HCT116 (cell line): ENCODE data around the gene MRTFB.

ENCODE experiments used
- CEBPB ChIP-seq: IDR thresholded peaks from 2 replicates; pipeline ENCODE4 v1.6.1; 2012; ENCODE audit warnings: low read depth
- EZH2 ChIP-seq: fragments of 200-600 bp; sonication (generic); IDR thresholded peaks from 2 replicates; pipeline ENCODE4 v1.6.1; 2017; ENCODE audit warnings: antibody characterized with exemption, mixed run types
- EZH2phosphoT487 ChIP-seq: fragments of 200-600 bp; IDR thresholded peaks from 2 replicates; pipeline ENCODE4 v1.6.1; 2018; ENCODE audit warnings: antibody characterized with exemption, borderline replicate concordance
- FOSL1 ChIP-seq: IDR thresholded peaks from 2 replicates; pipeline ENCODE4 v1.6.1; 2012; ENCODE audit warnings: low read depth
- POLR2A ChIP-seq: IDR thresholded peaks from 2 replicates; pipeline ENCODE4 v1.7.0; 2011; ENCODE audit warnings: borderline replicate concordance; ENCODE audit not compliant: insufficient read depth, insufficient read length; ENCODE audit errors: extremely low read depth
- POLR2AphosphoS5 ChIP-seq: IDR thresholded peaks from 2 replicates; pipeline ENCODE4 v1.6.1; 2011; ENCODE audit warnings: mild to moderate bottlenecking, low read depth, low read length, moderate library complexity
- RAD21 ChIP-seq: IDR thresholded peaks from 2 replicates; pipeline ENCODE4 v1.6.1; 2012; ENCODE audit warnings: low read depth, mild to moderate bottlenecking
- YY1 ChIP-seq: IDR thresholded peaks from 2 replicates; pipeline ENCODE4 v1.6.1; 2011; ENCODE audit warnings: low read length, low read depth, moderate library complexity, mild to moderate bottlenecking; ENCODE audit not compliant: insufficient replicate concordance; ENCODE audit errors: extremely low read depth
- ZNF274 ChIP-seq: fragments of 200-500 bp; sonication (Bioruptor generic); IDR thresholded peaks from 2 replicates; pipeline ENCODE4 v1.6.1; 2014; ENCODE audit warnings: mild to moderate bottlenecking, low read depth, low read length, inconsistent platforms
- TF ChIP-seq, protein P1 (sequence below): IDR thresholded peaks from 2 replicates; pipeline ENCODE4 v1.6.1; 2012
- TF ChIP-seq, protein P2 (sequence below): IDR thresholded peaks from 2 replicates; pipeline ENCODE4 v1.6.1; 2012; ENCODE audit warnings: low read depth
- TF ChIP-seq, protein P3 (sequence below), 3 experiments: fragments of 200-600 bp in 1 of 3; sonication (generic) in 1 of 3; IDR thresholded peaks in 2 of 3; conservative IDR thresholded peaks in 1 of 3; 2 replicates each; pipeline ENCODE4 v1.5.1; 2012 to 2017; ENCODE audit warnings: low read depth in 2 of 3, low read length in 2 of 3, antibody characterized with exemption in 1 of 3, borderline replicate concordance in 1 of 3, control low read depth in 1 of 3, mild to moderate bottlenecking in 1 of 3, mixed read lengths in 1 of 3, mixed run types in 1 of 3, moderate library complexity in 1 of 3; ENCODE audit not compliant: insufficient read depth in 1 of 3

DNA sequence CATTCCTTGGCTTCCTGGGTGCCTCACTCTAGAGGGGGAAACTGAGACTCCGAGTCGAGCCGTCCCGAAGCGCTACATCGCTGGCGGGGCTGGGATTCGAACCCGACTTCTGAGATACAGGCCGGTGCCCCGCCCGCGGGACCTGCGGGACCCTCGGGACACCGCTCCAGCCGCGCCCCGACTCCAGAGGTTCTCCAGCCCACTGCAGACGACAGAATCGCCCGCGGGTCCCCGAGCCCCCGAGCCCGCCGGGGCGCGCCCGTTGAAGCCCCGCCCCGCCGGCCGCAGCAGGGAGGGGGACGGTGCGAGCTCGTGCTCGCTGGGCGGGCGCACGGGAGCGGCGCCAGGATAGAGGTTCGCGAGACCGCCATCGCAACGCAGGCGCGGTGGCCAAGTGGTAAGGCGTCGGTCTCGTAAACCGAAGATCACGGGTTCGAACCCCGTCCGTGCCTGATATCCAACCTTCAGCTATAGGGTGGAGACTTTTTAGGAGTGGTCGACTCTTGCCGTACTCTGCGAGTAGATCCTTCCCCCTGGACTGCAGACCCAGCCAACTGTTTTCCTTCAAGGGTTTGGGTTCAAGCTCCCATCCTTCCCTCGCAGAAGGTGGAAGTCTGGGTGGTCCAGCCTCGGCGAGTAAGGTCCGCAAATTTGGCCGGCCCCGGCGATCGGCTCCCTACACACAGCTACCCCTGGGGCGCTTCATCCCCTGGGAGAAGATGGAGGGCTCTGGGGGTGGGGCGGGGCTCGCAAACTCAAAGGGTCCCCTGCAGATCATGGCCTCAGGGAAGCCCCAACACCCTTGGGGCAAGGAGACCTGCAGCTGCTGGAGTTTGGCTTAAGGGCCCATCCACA, 214.6 kb downstream of the MRTFB start:
- TF ChIP-seq ZNF274 = no peak
- TF ChIP-seq, protein P1, sequence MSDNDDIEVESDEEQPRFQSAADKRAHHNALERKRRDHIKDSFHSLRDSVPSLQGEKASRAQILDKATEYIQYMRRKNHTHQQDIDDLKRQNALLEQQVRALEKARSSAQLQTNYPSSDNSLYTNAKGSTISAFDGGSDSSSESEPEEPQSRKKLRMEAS = peak; percentile 82; the same call in 1 of the 2 replicates
- no peak for TF ChIP-seq EZH2phosphoT487
- TF ChIP-seq, protein P2, sequence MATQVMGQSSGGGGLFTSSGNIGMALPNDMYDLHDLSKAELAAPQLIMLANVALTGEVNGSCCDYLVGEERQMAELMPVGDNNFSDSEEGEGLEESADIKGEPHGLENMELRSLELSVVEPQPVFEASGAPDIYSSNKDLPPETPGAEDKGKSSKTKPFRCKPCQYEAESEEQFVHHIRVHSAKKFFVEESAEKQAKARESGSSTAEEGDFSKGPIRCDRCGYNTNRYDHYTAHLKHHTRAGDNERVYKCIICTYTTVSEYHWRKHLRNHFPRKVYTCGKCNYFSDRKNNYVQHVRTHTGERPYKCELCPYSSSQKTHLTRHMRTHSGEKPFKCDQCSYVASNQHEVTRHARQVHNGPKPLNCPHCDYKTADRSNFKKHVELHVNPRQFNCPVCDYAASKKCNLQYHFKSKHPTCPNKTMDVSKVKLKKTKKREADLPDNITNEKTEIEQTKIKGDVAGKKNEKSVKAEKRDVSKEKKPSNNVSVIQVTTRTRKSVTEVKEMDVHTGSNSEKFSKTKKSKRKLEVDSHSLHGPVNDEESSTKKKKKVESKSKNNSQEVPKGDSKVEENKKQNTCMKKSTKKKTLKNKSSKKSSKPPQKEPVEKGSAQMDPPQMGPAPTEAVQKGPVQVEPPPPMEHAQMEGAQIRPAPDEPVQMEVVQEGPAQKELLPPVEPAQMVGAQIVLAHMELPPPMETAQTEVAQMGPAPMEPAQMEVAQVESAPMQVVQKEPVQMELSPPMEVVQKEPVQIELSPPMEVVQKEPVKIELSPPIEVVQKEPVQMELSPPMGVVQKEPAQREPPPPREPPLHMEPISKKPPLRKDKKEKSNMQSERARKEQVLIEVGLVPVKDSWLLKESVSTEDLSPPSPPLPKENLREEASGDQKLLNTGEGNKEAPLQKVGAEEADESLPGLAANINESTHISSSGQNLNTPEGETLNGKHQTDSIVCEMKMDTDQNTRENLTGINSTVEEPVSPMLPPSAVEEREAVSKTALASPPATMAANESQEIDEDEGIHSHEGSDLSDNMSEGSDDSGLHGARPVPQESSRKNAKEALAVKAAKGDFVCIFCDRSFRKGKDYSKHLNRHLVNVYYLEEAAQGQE = no peak
- TF ChIP-seq, protein P3, sequence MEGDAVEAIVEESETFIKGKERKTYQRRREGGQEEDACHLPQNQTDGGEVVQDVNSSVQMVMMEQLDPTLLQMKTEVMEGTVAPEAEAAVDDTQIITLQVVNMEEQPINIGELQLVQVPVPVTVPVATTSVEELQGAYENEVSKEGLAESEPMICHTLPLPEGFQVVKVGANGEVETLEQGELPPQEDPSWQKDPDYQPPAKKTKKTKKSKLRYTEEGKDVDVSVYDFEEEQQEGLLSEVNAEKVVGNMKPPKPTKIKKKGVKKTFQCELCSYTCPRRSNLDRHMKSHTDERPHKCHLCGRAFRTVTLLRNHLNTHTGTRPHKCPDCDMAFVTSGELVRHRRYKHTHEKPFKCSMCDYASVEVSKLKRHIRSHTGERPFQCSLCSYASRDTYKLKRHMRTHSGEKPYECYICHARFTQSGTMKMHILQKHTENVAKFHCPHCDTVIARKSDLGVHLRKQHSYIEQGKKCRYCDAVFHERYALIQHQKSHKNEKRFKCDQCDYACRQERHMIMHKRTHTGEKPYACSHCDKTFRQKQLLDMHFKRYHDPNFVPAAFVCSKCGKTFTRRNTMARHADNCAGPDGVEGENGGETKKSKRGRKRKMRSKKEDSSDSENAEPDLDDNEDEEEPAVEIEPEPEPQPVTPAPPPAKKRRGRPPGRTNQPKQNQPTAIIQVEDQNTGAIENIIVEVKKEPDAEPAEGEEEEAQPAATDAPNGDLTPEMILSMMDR (IDR thresholded peaks at IDR 0.05 in 2 of 3, conservative IDR thresholded peaks at IDR 0.05 in 1 of 3; ENCODE audit: borderline replicate concordance in 1 of 3, insufficient read depth in 1 of 3, low read depth in 2 of 3, low read length in 2 of 3) = no peak; a peak in 1 of 6 replicates
- peak; percentile 48 for TF ChIP-seq POLR2AphosphoS5
- TF ChIP-seq CEBPB = no peak
- TF ChIP-seq POLR2A = no peak
- no peak; the same call in 1 of the 2 replicates for TF ChIP-seq RAD21
- TF ChIP-seq FOSL1 = no peak
- no peak for TF ChIP-seq YY1
- TF ChIP-seq EZH2 = no peak
